Fibroblast of the conjunctiva (primary cell): Measurements from ENCODE around the gene POFUT2.

Source experiments
- DNase-seq: peaks from one replicate; pipeline ENCODE4 v3.0.0-alpha.2; 2010; ENCODE audit warnings: low read depth

Gene POFUT2

DNA sequence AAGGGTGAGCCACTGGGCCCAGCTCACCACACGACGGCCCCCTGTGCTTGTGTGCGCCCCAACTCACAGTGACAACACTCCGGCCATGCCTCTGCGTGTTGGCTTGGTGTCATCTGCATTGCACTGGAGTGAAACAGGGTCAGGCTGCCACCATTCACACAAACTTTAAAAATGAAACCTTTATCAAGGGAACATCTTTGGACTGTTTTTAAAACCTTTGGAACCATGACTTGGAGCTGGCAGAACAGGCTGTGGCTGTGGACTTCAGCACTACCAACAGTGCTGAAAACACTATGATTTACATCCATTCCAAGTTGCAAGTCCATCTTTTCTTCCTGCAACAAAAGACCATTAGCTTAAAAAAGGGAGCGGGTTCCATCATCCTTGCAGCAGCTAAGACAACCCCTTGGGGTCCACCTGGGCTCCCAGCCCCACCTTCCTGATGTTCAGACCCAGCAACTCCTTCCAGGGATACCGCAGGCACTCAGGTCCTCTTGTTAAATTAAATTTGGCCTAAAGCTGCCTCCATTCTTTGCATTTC is 25.6 kb downstream of the POFUT2 start:
- no peak for DNase-seq

DNA sequence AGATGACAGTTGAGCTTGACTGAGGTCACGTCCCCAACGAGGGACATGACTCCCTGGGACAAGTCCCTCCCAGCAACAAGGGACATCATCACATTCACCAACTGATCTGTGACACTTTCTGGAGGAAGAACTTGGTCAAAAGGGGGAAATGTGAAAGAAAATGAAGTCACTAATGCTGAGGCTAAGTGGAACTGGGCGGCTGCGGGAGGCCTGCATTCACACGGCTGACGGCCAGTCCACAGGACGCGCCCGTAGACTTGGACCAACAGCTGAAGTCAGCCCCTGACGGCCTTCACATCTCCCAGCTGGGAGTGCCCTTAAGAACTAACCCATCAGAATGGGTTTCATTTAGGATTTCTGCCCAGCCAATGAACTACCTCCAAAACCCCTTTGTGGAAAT is 26.6 kb downstream of the POFUT2 start:
- no peak for DNase-seq

DNA sequence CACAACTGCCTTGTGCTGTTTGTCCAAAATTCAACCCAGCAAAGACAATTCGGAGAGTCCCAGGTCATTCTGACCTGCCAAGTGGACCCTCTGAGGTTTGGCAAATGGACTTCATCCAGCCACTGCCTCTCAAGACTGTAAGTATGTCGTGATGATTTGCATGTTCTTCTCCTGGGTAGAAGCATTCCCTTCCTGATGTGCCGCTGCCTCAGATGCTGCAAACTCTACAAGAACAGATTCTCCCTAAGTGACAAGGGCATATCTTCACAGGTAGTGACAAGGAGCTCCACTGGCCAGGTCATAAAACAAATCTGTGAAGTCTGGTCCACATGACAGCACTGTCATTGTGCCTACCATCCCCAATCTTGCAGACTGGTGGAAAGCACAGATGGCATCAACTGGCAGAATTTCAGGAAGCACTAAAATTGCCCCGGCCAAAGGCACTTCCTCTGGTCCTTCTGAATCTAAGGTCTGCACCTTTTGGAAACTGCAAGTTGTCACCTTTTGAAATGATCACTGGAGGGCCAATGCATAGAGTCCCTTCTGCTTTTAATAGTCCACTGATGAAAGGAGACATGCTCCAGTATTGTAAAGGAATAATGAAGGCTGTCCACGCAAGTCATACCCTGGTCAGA is 27.4 kb downstream of the POFUT2 start:
- DNase-seq: no peak

DNA sequence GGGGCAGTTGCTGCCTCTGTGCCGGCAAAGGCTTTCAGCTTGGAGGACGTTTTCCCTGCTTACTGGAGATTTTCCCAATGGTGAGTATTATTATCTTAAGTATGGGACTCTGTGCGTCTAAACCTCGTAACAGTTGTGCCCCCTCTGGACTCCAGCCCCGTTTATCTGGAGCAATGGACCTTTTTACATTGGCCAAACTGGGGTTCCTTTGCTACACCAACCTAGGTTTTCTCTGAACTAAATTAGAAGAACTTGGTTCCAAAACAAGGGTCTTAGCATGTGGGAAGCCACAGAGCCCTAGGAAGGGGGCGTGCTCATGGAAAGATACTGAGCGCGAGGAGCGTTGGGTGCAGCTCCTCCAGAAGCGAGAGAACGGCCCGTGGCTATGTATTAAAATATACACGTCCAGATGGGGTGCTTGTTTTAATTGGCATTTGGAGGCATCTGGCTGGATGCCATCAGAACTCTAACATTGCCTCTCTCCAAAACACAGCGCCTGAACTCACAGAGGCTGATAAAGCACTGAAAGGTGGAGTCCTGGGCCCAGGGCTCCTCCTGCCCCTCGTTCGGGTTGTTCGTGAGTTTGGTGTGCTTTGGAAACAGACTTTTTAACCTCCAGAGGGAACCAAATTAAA is 28.4 kb downstream of the POFUT2 start:
- no peak for DNase-seq

DNA sequence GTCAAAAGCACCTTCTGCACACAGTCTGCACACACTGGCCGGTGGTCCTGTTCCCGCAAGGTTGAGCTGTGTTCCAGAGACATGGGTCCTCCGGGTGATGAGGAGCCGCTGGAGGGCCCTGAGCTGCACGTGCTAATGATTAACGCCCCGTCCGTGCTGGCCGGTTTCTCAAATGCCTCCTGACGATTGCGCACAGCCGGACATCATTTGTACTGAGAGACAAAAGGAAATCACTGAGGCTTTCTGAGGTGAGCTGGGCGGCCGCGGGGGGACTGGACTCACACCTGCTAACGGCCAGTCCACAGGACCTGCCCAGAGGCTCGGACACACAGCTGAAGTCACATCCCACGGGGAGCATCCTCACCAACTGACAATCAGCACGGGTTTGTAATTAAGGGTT is 29.2 kb downstream of the POFUT2 start:
- no peak for DNase-seq

DNA sequence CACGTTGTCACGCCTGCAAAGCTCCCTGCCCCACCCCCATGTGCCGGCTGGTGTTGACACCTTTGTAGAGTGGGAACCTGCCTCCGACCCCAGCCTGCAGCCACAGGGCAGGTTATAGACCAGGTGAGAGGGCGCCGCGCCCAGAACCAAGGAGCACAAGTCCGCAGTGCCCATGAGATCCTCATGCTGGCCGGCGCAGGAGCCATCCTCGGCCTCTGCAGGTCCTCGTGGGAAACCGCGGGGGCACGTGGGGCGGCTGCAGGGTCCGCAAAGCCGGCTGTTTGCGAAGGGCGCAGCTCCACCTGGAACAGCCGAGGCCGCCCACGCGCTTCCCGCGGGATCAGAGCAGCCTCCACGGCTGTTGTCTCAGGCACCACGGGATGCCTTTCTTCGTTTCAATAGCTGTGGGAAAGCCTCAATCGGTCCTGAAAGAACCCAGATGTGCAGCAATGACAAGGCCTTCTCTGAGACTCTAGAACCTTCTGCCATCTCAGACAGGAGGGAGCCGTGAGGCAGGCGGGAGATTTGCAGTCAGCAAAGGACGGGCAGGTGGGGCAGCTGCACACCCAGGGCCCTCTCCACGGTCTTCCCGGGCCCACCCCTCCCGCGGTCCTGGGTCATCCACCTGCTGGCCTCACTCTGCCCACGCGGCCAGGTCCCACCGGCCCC is 29.9 kb downstream of the POFUT2 start:
- DNase-seq: no peak

DNA sequence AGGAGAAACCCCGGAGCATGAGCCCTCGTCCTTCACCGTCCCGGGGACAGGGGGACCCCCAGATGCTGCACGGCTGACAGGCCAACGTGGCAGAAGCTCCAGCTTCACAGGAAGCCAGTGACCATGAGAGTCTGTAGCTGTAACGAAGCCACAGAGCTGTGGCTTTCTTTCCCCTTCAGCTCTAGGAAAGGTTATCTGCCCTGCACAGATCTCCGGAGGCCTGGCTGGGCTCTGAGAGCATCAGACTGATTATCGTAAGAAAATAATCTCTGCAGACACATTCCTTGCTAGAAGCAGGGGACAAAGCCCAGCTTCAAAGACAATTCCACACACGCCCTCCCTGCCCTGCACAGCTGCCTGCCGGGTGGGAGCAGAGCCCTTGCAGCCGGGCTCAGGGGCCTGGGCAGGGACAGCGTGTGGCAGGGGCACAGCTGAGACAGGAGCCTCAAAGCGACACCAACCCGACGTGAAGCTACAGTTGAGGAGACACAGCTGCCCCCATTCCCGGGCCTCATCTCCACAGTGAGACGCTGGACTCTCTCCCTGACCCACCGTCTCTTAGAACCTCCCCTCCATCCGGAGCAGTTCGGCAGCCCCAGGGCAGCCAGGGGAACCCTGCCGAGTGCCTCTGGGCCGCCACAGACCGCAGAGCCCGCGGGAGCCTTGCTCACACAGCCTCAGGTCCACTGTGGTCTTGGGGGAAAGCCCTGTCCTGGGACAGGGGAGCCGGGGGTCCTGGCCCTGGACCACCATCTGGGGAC is 30.6 kb downstream of the POFUT2 start:
- no peak for DNase-seq

DNA sequence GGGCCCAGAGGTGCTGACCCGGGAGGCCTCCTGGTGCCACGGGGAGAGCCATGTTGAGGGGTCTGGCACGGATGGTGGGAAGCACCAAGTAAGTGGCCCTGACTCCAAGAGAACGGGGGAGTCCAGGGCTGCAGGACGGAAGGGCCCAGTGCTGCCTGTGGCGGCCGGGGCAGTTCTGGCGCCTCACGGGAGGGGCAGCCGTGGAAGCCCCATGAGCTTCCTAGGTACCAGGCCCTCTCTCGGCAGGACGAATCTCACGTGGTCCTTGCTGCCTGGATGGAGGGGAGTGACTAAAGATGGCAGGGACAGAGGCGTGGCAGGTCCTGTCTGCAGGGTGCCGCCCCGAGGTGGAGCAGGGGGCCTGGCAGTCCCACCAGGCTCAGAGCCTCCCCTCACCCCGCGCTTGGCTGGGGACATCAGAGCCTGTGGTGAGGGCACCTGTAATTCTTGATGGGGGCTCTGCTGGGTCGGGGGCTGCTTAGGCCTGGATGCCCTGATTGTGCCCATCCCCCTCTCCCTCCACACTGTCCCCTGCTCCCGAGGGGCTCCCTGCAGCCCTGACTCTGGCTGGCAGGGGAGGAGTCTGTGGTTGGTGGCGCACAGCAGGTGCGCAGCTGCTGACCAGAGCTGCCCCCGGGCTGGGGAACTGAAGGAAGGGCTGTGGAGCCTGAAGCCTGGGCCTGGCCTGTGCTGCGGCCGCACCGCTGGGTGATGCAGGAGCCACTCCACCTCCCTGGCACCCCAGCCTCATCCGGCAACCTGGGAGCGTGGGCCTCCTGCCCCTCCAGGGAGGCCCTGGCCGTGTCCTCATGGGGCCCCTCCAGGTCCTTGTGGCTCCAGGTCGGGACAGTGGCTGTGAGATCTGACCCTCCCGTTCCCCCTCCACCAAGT is 31.4 kb downstream of the POFUT2 start:
- no peak for DNase-seq

DNA sequence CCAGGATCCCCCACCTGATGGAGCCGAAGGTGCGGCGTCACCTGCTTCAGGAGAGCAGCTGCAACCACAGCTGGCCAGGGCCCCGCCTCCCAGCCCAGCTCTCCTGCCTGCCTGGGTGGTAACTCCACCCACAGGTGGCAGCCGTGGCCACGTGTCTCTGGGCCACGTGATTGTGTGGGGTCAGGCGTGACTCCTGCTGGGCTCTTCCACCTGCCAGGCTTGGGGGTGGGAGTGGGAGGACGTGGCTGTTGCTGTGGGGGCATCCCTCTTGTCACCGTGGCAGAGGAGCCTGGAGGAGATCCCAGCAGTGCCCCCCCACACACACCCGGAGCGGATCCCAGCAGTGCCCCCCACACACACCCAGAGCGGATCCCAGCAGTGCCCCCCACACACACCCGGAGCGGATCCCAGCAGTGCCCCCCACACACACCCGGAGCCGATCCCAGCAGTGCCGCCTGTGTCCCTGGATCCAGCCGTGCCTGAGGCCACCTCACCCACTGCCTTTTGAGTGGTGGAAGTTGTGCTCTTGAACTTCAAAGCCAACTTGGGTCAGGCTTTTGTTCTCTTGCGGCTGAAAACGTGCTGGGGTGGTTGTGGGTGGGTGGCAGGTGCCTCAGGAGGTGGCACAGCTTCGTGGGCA is 32.2 kb downstream of the POFUT2 start:
- DNase-seq: no peak

DNA sequence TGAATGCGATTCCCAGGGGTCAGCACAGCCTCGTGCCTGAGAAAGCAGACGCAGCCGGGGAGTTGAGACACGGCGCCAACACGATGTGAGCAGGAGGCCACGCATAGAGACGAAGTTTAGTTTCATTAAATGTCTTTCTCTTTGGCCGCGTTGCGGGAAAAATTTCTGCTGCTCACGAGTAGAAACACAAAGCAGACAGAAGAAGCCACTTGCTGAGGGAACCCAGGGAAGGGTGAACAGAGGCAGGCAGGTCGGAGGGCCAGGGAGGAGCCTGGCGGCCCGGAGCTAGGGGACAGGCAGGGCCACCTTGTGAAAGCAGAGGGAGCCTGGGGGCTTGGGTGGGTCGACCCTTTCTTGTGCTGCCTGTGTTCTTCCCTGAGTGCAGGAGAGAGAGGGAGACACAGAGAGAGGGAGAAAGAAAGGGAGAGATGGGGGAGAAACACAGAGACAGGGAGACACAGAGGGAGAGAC is 33.2 kb downstream of the POFUT2 start:
- no peak for DNase-seq

DNA sequence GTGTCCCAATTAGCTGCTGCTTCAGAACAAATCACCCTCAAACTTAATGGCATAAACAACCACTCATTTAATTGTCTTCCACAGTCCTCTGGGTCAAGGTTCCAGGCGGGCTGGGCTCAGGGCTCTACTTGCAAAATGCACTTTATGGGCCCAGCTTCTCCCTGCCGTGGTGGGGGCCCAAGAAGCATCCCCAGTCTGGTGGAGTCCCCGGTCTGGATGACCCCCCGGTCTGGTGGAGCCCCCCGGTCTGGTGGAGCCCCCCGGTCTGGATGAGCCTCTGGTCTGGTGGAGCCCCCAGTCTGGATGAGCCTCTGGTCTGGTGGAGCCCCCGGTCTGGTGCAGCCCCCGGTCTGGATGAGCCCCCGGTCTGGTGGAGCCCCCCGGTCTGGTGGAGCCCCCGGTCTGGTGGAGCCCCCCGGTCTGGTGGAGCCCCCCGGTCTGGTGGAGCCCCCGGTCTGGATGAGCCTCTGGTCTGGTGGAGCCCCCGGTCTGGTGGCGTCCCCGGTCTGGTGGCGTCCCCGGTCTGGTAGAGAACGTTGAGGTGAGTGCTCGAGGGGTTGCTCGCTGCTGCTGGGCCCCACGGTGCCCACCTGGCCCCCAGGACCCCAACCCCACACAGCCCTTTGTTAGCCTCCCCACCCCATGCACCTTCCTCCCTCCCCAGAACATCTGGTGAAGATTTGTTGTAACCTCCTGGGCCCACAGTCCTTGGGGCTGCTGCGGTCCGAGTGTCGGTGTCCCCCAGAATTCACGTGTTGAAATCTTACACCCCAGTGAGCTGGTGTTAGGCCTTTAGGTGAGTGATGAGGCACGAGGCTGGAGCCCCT is 33.8 kb downstream of the POFUT2 start:
- no peak for DNase-seq

DNA sequence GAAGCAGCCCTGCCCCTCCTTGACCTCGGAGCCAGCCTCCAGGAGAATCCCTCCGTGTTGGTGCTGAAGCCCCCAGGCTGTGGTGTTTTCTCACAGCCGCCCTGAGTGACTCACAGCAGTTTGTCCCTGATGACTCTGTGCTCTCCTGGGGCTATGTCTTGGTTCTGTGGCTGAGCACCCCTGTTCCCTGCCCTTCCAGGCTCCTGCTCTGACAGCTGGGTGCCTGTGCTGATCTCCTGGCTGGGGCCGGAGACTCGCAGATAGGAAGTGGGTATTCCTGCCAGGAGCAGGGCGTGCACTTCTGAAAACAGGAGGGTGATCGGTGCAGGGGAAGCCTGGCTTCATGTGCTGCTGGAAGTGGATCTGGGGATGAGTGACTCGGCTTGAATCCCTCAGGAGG is 34.5 kb downstream of the POFUT2 start:
- no peak for DNase-seq

DNA sequence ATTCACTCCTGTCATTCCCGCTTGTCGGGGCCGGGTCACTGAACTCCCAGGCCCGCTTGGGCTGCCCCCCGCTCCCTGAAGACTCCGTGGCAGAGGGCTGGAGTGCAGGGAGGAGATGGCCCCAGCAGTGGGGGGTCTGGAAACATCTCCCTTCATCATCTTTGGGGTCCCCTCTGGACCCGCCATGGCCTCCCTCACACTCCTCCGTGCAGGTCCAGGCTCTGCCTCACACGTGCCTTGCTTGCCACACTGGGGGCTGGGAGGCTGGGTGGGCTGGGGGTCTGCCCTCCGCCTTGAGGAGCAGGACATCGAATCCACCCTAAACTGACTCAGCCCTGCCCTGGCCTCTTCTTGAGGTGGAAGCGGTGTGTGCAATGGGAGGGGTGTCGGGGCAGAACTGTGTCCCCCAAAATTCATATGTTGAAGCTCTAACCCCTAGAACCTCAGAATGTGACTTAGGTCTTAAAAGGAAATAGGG is 35.2 kb downstream of the POFUT2 start:
- no peak for DNase-seq

DNA sequence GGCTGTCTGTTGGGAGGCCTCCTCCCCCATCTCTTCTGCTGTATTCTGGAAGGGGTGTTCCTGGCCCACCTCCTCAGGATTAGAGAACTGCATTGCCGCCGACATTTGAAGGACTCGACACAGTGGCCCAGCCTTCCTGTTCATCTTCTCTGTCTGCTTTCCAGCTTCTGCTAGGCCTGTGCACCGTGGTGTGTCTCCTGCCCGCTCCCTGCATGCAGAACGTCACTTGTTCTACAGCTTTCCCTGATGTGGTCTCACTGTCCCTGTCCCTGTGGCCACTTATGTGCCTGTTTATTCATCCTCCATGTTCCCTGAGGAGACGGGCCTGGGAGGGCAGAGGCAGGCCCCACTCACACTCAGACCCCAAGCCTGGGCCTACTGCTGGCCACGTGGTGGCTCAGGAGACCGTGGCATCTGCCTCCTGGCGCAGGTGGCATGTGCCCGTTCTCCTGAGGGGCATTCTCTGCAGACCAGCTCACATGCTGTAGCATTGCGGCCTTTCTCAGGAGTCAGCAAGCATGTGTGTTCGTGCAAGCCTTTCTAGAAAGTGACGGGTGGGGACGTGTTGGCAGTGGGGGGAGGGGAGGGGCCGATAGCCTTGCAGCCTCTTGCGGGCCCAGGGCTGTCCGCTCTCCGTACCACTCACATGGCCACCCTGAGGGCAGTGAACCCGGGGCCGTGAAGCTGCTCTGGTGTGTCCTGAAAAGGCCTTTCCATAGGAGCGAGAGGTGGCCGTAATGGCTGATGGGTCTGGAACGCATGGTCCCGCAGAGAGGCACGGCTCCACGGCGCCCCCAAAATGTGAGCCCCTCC is 35.9 kb downstream of the POFUT2 start:
- DNase-seq: no peak

DNA sequence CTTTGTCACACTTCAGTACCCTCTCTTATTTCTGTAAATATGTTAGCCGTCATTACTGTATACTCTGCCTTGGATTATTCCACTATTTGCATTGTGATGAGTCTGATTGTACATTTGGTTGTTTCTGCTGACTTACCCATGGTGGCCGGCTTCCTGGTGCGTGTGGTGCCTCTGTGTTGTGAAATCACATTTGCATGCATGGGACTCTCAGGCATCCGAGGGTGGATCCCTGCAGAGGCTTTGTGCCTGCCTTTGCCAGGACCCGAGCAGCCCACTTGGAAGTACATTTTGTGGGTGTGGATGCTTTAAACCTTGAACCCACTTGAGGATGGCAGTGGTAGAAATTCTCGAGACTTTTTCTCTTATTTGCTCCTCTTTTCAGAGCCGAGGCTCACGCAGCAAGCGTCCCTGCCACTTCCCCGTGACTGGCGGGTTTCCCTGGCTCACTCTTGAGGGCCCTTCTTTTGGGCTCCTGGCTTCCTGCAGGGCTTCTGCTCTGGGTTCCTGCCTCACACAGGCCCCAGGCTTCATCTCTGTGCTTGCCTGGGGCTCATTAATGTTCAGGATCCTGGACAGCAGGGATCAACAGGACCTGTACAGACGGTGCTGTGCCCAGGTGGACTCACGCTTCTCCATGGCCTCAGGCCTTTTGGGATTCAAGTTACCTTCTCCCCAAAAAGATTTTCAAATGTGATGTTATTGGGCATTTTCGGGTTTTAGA is 36.6 kb downstream of the POFUT2 start:
- DNase-seq: no peak

DNA sequence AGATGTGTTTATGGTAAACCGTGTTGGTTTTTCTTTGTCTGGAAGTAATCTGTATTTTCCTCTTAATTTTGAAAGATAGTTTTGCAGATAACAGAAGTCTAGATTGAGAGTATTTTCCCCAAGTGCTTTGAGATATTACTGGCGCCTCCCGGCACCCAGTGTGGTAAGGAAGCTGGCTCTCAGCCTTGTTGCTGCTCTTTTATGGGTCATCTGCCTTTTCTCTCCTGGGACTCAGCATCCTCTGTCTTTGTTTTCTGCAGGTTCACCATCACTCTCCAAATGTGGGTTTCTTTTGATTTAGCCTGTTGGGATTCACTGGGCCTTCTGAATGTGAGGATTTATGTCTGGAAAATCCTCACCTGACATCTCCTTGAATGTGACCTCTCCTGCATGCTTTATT is 37.4 kb downstream of the POFUT2 start:
- no peak for DNase-seq

DNA sequence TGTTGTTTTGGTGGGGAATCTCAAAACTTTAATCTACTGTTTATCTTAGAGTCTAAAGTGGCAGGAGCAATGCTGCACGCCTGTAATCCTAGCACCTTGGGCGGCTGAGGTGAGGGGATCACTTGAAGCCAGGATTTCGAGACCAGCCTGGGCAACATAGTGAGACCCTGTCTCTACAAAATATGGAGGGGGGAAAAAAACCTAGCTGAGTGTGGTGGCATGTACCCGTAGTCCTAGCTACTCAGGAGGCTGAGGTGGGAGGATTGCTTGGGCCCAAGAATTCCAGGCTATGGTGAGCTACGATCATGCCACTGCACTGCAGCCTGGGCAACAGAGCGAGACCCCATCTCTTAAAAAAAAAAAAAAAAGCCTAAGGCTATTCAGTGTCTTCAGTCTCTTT is 38.1 kb downstream of the POFUT2 start:
- DNase-seq: no peak

DNA sequence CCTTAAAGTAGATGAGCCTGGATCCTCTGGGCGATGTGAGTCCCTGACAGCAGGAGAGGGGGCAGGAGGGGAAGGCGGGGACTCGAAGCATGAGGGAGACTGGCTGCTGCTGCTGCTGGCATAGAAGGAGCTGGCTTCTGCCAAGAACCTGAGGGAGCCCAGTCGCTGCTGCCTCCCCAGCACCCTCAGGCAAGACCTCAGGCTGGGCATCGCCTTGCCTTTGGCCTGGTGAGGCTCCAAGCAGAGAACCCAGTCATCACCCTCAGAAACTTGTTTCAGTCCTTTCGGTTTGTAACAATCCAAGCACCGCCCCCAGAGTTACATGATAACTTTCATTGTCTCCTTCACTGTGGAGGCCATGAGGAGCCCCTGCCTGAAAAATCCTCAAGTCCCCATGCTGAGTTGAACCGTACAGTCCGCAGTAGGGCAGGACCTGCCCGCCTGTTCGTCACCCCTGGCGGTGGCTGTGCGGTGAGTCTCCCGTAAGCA is 38.8 kb downstream of the POFUT2 start:
- DNase-seq: peak; percentile 18
